HG02588 (cell line): ENCODE data around the gene DNAJC10.

Source experiments
- ATAC-seq: cut with Tn5 transposase; IDR thresholded peaks from one replicate; pipeline ENCODE4 v1.9.1; 2021; ENCODE audit warnings: mild to moderate bottlenecking, moderate library complexity; ENCODE audit not compliant: unreplicated experiment

DNAJC10 gene

GRCh38 chr2:182784058-182784706, 68.1 kb downstream of the DNAJC10 start:
- no peak for ATAC-seq

- ATAC-seq = no peak
These were observed 68.7 kb downstream of the DNAJC10 start for GRCh38 chr2:182784777-182785176.

GRCh38 chr2:182792441-182792840, 76.4 kb downstream of the DNAJC10 start:
- no peak for ATAC-seq

GRCh38 chr2:182798736-182799135, 82.7 kb downstream of the DNAJC10 start:
- no peak for ATAC-seq

GRCh38 chr2:182804128-182804527, 88.1 kb downstream of the DNAJC10 start:
- ATAC-seq = no peak

GRCh38 chr2:182807319-182807718, 91.3 kb downstream of the DNAJC10 start:
- no peak for ATAC-seq

GRCh38 chr2:182810087-182810486, 94.0 kb downstream of the DNAJC10 start:
- no peak for ATAC-seq

- ATAC-seq = no peak
These were observed 98.3 kb downstream of the DNAJC10 start for GRCh38 chr2:182814380-182814779.

GRCh38 chr2:182814804-182815203, 98.7 kb downstream of the DNAJC10 start:
- no peak for ATAC-seq

GRCh38 chr2:182816866-182817265, 100.8 kb downstream of the DNAJC10 start:
- ATAC-seq = no peak

- no peak for ATAC-seq
These were observed 101.5 kb downstream of the DNAJC10 start for GRCh38 chr2:182817558-182817957.

- no peak for ATAC-seq
These were observed 102.4 kb downstream of the DNAJC10 start for GRCh38 chr2:182818501-182818900.

GRCh38 chr2:182818925-182819324, 102.9 kb downstream of the DNAJC10 start:
- ATAC-seq = no peak

GRCh38 chr2:182819412-182819811, 103.4 kb downstream of the DNAJC10 start:
- no peak for ATAC-seq

GRCh38 chr2:182821182-182821581, 105.1 kb downstream of the DNAJC10 start:
- ATAC-seq = no peak

- no peak for ATAC-seq
These were observed 106.7 kb downstream of the DNAJC10 start for GRCh38 chr2:182822733-182823132.

- ATAC-seq = no peak
These were observed 108.2 kb downstream of the DNAJC10 start for GRCh38 chr2:182824056-182824766.

GRCh38 chr2:182824767-182825158, 108.7 kb downstream of the DNAJC10 start:
- ATAC-seq = no peak

- no peak for ATAC-seq
These were observed 110.0 kb downstream of the DNAJC10 start for GRCh38 chr2:182826064-182826463.

GRCh38 chr2:182826496-182826895, 110.4 kb downstream of the DNAJC10 start:
- no peak for ATAC-seq

- ATAC-seq = no peak
These were observed 111.3 kb downstream of the DNAJC10 start for GRCh38 chr2:182827182-182827879.

GRCh38 chr2:182831101-182831500, 115.0 kb downstream of the DNAJC10 start:
- ATAC-seq = no peak
